Heart left ventricle (tissue), 16 donors: ENCODE data around the gene PRR7. TPM values are rescaled to one million over a fixed set of nuclear protein-coding genes. Genes with fewer than 3 reads are reported as not detected.

ENCODE experiments used
- ATAC-seq, 4 donors: fragments of 200-7000 bp; cut with Tn5 transposase; one replicate each; pipeline ENCODE4 v1.9.1; 2020 to 2022; ENCODE audit warnings: moderate library complexity in 4 of 4, mild to moderate bottlenecking in 3 of 4, moderate number of reproducible peaks in 1 of 4
- DNase-seq, 5 donors: peaks; one replicate each; pipeline ENCODE4 v3.0.0-alpha.2; 2020
- H3K27ac ChIP-seq, 12 donors: fragments of 200-600 bp; sonication (generic) in 4 of 12; one replicate each; pipeline versions ENCODE4 v1.5.0 to v1.8.0; 2016 to 2022; ENCODE audit warnings: mild to moderate bottlenecking in 2 of 12
- H3K27me3 ChIP-seq, 9 donors: fragments of 200-600 bp; sonication (generic) in 2 of 9; one replicate each; pipeline versions ENCODE4 v1.5.1 to v1.8.0; 2016 to 2022; ENCODE audit warnings: mild to moderate bottlenecking in 3 of 9
- H3K36me3 ChIP-seq, 9 donors: fragments of 200-600 bp; sonication (generic) in 2 of 9; one replicate each; pipeline versions ENCODE4 v1.5.0 to v1.8.0; 2018 to 2022; ENCODE audit warnings: mild to moderate bottlenecking in 2 of 9
- H3K4me1 ChIP-seq, 12 donors: fragments of 200-600 bp; sonication (generic) in 4 of 12; one replicate each; pipeline versions ENCODE4 v1.5.0 to v1.8.0; 2016 to 2022; ENCODE audit warnings: mild to moderate bottlenecking in 3 of 12
- H3K4me3 ChIP-seq, 12 donors: fragments of 200-600 bp; sonication (generic) in 4 of 12; one replicate each; pipeline versions ENCODE4 v1.5.0 to v1.8.0; 2017 to 2022; ENCODE audit warnings: mild to moderate bottlenecking in 9 of 12, moderate library complexity in 4 of 12
- H3K9me3 ChIP-seq, 12 donors: fragments of 200-600 bp; sonication (generic) in 4 of 12; one replicate each; pipeline versions ENCODE4 v1.5.0 to v1.8.0; 2016 to 2022; ENCODE audit warnings: mild to moderate bottlenecking in 1 of 12
- CTCF ChIP-seq, 12 donors: fragments of 200-600 bp; sonication (generic) in 4 of 12; IDR thresholded peaks; one replicate each; pipeline versions ENCODE4 v1.5.0 to v1.8.0; 2018 to 2022; ENCODE audit warnings: antibody characterized with exemption in 12 of 12, mild to moderate bottlenecking in 5 of 12
- POLR2A ChIP-seq, 2 donors: fragments of 450-650 bp; IDR thresholded peaks; one replicate each; pipeline ENCODE4 v1.6.1; 2017; ENCODE audit warnings: antibody characterized with exemption in 2 of 2, mild to moderate bottlenecking in 2 of 2, moderate library complexity in 2 of 2
- WGBS, 4 donors: extraction: QIAGEN DNeasy Blood & Tissue Kit in 2 of 4; methylation state at CpG; one replicate each; pipeline versions ENCODE4 v1.1.5 to v1.1.7; 2013 to 2018; 5-methylcytosine and 5-hydroxymethylcytosine counted together
- intact Hi-C, 10 donors: fragments of 100-400 bp; cut with DNase I; formaldehyde crosslinking; loops; one replicate each; pipeline versions ENCODE4 v1.11.1 to v1.14.2; 2022
- polyA plus RNA-seq, 2 donors: library from polyadenylated mRNA; stranded (reverse); fragments of 200-250 nt; gene quantifications; one replicate each; pipeline ENCODE4 v1.2.3, GENCODE V29; 2013
- total RNA-seq, 9 donors: library from RNA; depleted of rRNA in 2 of 9; stranded (reverse); fragments of >200 nt in 2 of 9; fragmentation: NEBNext Ultra II Directional in 3 of 9; extraction: Animal tissue kit (Norgen Biotek cat#: 25700) in 3 of 9; gene quantifications; one replicate each; pipeline versions ENCODE4 v1.1.0 to v1.2.4, GENCODE V29; 2016 to 2023
- donor health status: ischemic (EF 13 %, LVEDD 7.1; RV severe dilation, severe dysfunction).
- donor health status: healthy with polysubstance abuse.
- donor health status: DM: no; HTN: yes; CAD: no.
- donor health status: DM: no; HTN: no; CAD: no.
- donor health status: ischemic (EF 25% LVEDD 6.9; RV normal size, moderate dysfunction).
- donor health status: ischemic (EF 25% LVEDD 5.7; RV mildly dilated, moderate dysfunction).
- donor health status: healthy.
- donor health status: DM: yes; HTN: yes; CAD: no.
- donor health status: ischemic (EF 35%, LVEDD 5.7; RV mildly dilated, moderate dysfunction).
- donor health status: nonischemic (EF 11% LVEDD 7.7; RV severe dilation, severe dysfunction).
- donor health status: DM: yes; HTN: yes; CAD: no.
- donor health status: PGD.
- donor health status: ischemic (EF 29% LVEDD 5.4; RV normal size, mild dysfunction).
- donor health status: nonischemic (EF 23%, LVEDD 6.1; RV moderate dilation, normal function).

Gene PRR7
- total and polyA plus RNA-seq, 11 donors = 0.82 to 5.0 (median 1.5) TPM

DNA sequence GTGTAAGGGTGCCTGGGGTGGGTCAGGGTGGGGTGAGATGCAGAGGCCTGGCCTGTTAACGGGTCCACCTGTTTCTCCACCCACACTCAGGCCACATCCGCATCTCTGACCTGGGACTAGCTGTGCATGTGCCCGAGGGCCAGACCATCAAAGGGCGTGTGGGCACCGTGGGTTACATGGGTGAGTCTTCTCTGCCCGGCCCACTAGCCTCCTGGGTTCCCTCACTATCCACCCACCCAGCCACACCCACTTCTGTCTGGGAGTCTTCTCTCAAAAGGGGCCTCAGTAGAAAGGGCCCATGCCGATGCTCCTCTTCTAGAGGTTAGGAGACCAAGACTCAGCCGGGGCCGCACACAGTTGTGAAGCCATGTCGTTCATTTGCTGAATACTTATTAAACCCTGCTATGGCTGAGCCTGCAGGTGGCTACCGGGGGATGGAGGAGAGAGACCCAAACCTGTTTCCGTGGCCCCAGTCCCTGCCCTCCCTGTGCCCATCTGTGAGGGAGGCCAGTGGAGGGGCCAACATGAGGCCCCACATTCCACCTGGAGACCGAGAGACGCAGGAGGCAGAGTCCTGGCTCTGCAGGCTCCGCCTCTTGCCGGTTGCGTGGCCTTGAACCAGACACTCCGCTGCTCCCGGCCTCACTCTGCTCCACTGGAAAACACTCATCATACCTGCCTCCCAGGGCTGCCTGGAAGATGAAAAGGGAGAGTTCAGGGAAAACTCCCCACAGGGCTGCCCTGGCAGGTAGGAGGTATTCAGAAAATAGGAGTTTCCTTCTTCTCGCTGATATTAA, 11.5 kb upstream of the PRR7 start:
- H3K9me3 ChIP-seq = no peaks in the 10 kb centered on the region
- intact Hi-C loops = no loop called here
- ATAC-seq (no peak), DNase-seq (no peak)
- WGBS, 4 donors = 92 to 95% (median 95%) methylated on average over 18 to 20 of the region's 20 CpGs
- peaks cover 0 to 42% (median 12%) of the 10 kb centered on the region in 12 donors for H3K4me1 ChIP-seq
- H3K4me3 ChIP-seq = no peak overlapping the region
- no peak overlapping the region for H3K27ac ChIP-seq
- no peak for TF ChIP-seq CTCF (IDR thresholded peaks at IDR 0.05)
- TF ChIP-seq POLR2A (IDR thresholded peaks at IDR 0.05) = no peak
- peaks cover 0 to 92% (median 64%) of the 10 kb centered on the region in 9 donors for H3K36me3 ChIP-seq
- H3K27me3 ChIP-seq = no peaks in the 10 kb centered on the region

DNA sequence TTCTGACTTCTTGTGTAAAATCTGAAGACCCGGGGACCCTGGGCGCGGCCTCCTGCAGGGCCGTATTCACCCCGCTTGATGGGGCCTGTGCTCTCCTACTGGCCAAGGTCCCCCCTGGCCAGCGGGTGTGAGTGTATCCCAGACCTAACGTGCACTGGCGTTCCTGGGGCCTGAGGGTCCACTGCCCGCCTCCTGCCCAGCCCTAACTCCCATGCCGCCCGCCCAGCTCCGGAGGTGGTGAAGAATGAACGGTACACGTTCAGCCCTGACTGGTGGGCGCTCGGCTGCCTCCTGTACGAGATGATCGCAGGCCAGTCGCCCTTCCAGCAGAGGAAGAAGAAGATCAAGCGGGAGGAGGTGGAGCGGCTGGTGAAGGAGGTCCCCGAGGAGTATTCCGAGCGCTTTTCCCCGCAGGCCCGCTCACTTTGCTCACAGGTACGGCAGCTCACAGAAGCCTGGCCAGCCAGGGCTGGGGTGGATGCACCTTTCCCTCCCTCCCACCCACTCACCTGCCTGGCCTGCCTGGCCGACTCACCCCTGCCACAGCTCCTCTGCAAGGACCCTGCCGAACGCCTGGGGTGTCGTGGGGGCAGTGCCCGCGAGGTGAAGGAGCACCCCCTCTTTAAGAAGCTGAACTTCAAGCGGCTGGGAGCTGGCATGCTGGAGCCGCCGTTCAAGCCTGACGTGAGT, 10.6 kb upstream of the PRR7 start:
- DNase-seq (peak in 1 of 5 donors; percentile 62), ATAC-seq (no peak)
- Histone ChIP-seq H3K27me3 (no peaks in the 10 kb centered on the region), H3K9me3 (no peaks in the 10 kb centered on the region), H3K4me3 (no peak overlapping the region), H3K27ac (no peak overlapping the region), H3K36me3 (peaks cover 0 to 95% (median 64%) of the 10 kb centered on the region in 9 donors), H3K4me1 (peaks cover 0 to 33% (median 12%) of the 10 kb centered on the region in 12 donors)
- 95 to 96% (median 96%) methylated on average over 31 to 37 of the region's 37 CpGs for WGBS, 4 donors
- no peak for TF ChIP-seq POLR2A (IDR thresholded peaks at IDR 0.05)
- no peak for TF ChIP-seq CTCF (IDR thresholded peaks at IDR 0.05)
- intact Hi-C loops = no loop called here

DNA sequence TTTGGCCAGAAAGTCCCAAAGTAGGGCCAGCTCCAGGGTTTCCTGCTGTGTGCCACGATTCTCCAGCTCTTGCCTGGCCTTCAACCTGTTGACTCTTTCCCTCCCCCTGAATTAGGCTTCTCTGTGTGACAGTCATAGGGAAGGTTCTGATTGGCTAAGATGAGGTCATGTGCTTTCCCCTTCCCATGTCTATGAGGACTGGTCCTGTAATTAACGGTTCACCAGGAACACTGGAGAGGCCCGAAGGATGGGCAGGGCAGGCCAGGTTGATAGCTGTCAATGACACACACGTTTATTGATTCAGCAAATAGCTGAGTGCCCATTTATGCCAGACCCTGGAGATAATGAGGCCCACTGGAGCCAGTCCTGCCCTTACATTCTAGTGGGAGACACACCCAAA, 9.0 kb upstream of the PRR7 start:
- 75 to 80% (median 78%) methylated on average over 4 of the region's 4 CpGs for WGBS, 4 donors
- no peak for ATAC-seq
- H3K9me3 ChIP-seq = no peaks in the 10 kb centered on the region
- no peaks in the 10 kb centered on the region for H3K27me3 ChIP-seq
- intact Hi-C loops = no loop called here
- peaks cover 0 to 100% (median 62%) of the 10 kb centered on the region in 9 donors for H3K36me3 ChIP-seq
- no peak for DNase-seq
- no peak for TF ChIP-seq CTCF (IDR thresholded peaks at IDR 0.05)
- no peak for TF ChIP-seq POLR2A (IDR thresholded peaks at IDR 0.05)
- no peak overlapping the region for H3K4me3 ChIP-seq
- H3K4me1 ChIP-seq = peaks cover 0 to 17% (median 0%) of the 10 kb centered on the region in 12 donors
- H3K27ac ChIP-seq = no peak overlapping the region

GRCh38 chr5:177438468-177438867, 8.1 kb upstream of the PRR7 start:
- intact Hi-C loops = no loop called here
- ATAC-seq (no peak), DNase-seq (no peak)
- no peak overlapping the region for H3K27ac ChIP-seq
- no peaks in the 10 kb centered on the region for H3K27me3 ChIP-seq
- no peak overlapping the region for H3K4me3 ChIP-seq
- peaks cover 0 to 95% (median 54%) of the 10 kb centered on the region in 9 donors for H3K36me3 ChIP-seq
- WGBS, 4 donors = 93 to 97% (median 94%) methylated on average over 10 of the region's 10 CpGs
- TF ChIP-seq CTCF (IDR thresholded peaks at IDR 0.05) (no peak), POLR2A (IDR thresholded peaks at IDR 0.05) (no peak)
- no peaks in the 10 kb centered on the region for H3K9me3 ChIP-seq
- H3K4me1 ChIP-seq = peaks cover 0 to 9% (median 0%) of the 10 kb centered on the region in 12 donors
